Neural progenitor cell (in vitro differentiated cells): ENCODE measurements around the gene MYOT. TPM values are rescaled to one million over a fixed set of nuclear protein-coding genes. Genes with fewer than 3 reads are reported as not detected.
"Not testable (repeated sequence)": the region's sequence is repeated elsewhere in the genome, so short reads cannot be mapped to it uniquely, and the experiment has no call there.

Experiments used
- DNase-seq: peaks from one replicate; pipeline ENCODE4 v3.0.0-alpha.2; 2016; ENCODE audit warnings: low spot score
- H2AFZ ChIP-seq: fragments of 200-600 bp; sonication (generic); replicated peaks from 2 replicates; pipeline ENCODE4 v1.6.1; 2016; ENCODE audit warnings: antibody characterized with exemption
- H3F3A ChIP-seq: fragments of 200-600 bp; sonication (generic); 2 replicates; pipeline ENCODE4 v1.6.1; 2016; ENCODE audit warnings: antibody characterized with exemption, low read depth
- H3K27ac ChIP-seq: fragments of 200-600 bp; sonication (generic); 2 replicates; pipeline ENCODE4 v1.5.1; 2016; ENCODE audit warnings: mild to moderate bottlenecking
- H3K27me3 ChIP-seq: fragments of 200-600 bp; sonication (generic); 2 replicates; pipeline ENCODE4 v1.6.1; 2016; ENCODE audit warnings: mild to moderate bottlenecking, moderate library complexity
- H3K36me3 ChIP-seq: fragments of 200-600 bp; sonication (generic); 2 replicates; pipeline ENCODE4 v1.5.1; 2016
- H3K4me1 ChIP-seq: fragments of 200-600 bp; sonication (generic); 2 replicates; pipeline ENCODE4 v1.6.1; 2016; ENCODE audit warnings: mixed run types
- H3K4me2 ChIP-seq: fragments of 200-600 bp; sonication (generic); 2 replicates; pipeline ENCODE4 v1.6.1; 2016
- H3K4me3 ChIP-seq: fragments of 200-600 bp; sonication (generic); 2 replicates; pipeline ENCODE4 v1.5.1; 2016
- H3K79me2 ChIP-seq: fragments of 200-600 bp; sonication (generic); 2 replicates; pipeline ENCODE4 v1.6.1; 2016; ENCODE audit warnings: low read depth
- H3K9ac ChIP-seq: fragments of 200-600 bp; sonication (generic); 2 replicates; pipeline ENCODE4 v1.6.1; 2016
- H3K9me3 ChIP-seq: fragments of 200-600 bp; sonication (generic); 2 replicates; pipeline ENCODE4 v1.5.1; 2016; ENCODE audit warnings: low read depth
- H4K20me1 ChIP-seq: fragments of 200-600 bp; sonication (generic); 2 replicates; pipeline ENCODE4 v1.6.1; 2016; ENCODE audit warnings: low read depth
- H3K27ac Mint-ChIP-seq: 3 replicates; pipeline ENCODE4 v1.8.0; 2021; ENCODE audit warnings: mixed read lengths
- H3K27me3 Mint-ChIP-seq: 2 replicates; pipeline ENCODE4 v1.8.0; 2022; ENCODE audit warnings: low read depth, mild to moderate bottlenecking, inconsistent platforms, moderate library complexity, mixed read lengths; ENCODE audit not compliant: insufficient read depth
- H3K36me3 Mint-ChIP-seq: 3 replicates; pipeline ENCODE4 v1.8.0; 2021; ENCODE audit warnings: mixed read lengths
- H3K4me1 Mint-ChIP-seq: 3 replicates; pipeline ENCODE4 v1.8.0; 2021; ENCODE audit warnings: mixed read lengths
- H3K4me3 Mint-ChIP-seq: 3 replicates; pipeline ENCODE4 v1.8.0; 2021; ENCODE audit warnings: mild to moderate bottlenecking, moderate library complexity, mixed read lengths
- H3K9me3 Mint-ChIP-seq: 3 replicates; pipeline ENCODE4 v1.8.0; 2020; ENCODE audit warnings: mixed read lengths
- EZH2 ChIP-seq: fragments of 200-600 bp; sonication (generic); IDR thresholded peaks from 2 replicates; pipeline ENCODE4 v1.6.1; 2017; ENCODE audit warnings: antibody characterized with exemption, mild to moderate bottlenecking, moderate library complexity
- EZH2phosphoT487 ChIP-seq: fragments of 200-600 bp; sonication (generic); IDR thresholded peaks from 2 replicates; pipeline ENCODE4 v1.6.1; 2017; ENCODE audit warnings: antibody characterized with exemption
- total RNA-seq: library from RNA; depleted of rRNA; stranded (reverse); fragments of >200 nt; gene quantifications from 2 replicates; pipeline ENCODE4 v1.2.3, GENCODE V29; 2015; ENCODE audit warnings: low replicate concordance
- TF ChIP-seq, protein P1 (sequence below): fragments of 200-600 bp; sonication (generic); IDR thresholded peaks from 2 replicates; pipeline ENCODE4 v1.5.1; 2017; ENCODE audit warnings: antibody characterized with exemption, mild to moderate bottlenecking

Gene MYOT
- total RNA-seq, 1 donor from 2014 or later = not detected

DNA sequence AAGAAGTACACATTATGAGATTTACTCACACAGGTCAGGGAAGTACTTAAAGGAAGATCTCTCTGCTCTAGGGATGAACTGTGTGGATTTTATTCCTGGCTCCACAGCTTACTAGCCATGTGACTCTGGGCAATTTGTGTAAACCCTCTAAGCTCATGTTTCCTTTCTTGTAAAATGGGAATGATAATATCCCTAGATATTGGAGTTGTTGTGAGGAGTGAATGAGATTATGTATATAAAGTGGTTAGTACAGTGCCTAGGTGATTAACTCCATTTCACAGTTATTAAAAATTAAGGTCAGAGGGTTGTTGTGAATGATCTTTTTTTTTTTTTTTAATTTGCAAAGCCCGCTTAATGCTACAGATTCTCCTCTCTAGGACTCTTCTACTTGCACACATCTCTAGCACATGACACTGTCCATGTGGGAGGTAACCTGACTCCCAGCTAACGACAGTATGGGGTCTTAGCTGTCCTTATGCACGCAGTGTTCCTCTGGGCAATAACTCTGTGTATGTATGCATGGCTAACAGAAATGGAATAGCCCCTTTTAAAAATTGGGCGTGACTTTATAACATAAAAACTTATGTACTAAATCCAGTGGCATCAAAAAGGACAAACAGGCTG, 23.9 kb upstream of the MYOT start:
- H3K27me3 Mint-ChIP-seq = no peaks in the 10 kb centered on the region
- Histone ChIP-seq H3K27me3 (no peaks in the 10 kb centered on the region), H3K36me3 (no peaks in the 10 kb centered on the region), H2AFZ (no peak overlapping the region), H3K4me2 (no peak overlapping the region), H3K79me2 (no peaks in the 10 kb centered on the region), H3K9me3 (no peaks in the 10 kb centered on the region), H3K27ac (no peak overlapping the region), H3K4me1 (no peaks in the 10 kb centered on the region), H3F3A (no peaks in the 10 kb centered on the region), H3K9ac (no peak overlapping the region), H4K20me1 (no peaks in the 10 kb centered on the region), H3K4me3 (no peak overlapping the region)
- no peaks in the 10 kb centered on the region for H3K4me1 Mint-ChIP-seq
- DNase-seq = no peak
- TF ChIP-seq, protein P1, sequence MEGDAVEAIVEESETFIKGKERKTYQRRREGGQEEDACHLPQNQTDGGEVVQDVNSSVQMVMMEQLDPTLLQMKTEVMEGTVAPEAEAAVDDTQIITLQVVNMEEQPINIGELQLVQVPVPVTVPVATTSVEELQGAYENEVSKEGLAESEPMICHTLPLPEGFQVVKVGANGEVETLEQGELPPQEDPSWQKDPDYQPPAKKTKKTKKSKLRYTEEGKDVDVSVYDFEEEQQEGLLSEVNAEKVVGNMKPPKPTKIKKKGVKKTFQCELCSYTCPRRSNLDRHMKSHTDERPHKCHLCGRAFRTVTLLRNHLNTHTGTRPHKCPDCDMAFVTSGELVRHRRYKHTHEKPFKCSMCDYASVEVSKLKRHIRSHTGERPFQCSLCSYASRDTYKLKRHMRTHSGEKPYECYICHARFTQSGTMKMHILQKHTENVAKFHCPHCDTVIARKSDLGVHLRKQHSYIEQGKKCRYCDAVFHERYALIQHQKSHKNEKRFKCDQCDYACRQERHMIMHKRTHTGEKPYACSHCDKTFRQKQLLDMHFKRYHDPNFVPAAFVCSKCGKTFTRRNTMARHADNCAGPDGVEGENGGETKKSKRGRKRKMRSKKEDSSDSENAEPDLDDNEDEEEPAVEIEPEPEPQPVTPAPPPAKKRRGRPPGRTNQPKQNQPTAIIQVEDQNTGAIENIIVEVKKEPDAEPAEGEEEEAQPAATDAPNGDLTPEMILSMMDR = no peak
- TF ChIP-seq EZH2 (no peak), EZH2phosphoT487 (no peak)
- no peak overlapping the region for H3K27ac Mint-ChIP-seq
- H3K9me3 Mint-ChIP-seq = no peaks in the 10 kb centered on the region
- H3K4me3 Mint-ChIP-seq = no peak overlapping the region
- H3K36me3 Mint-ChIP-seq = no peaks in the 10 kb centered on the region

- no peaks in the 10 kb centered on the region for H3K4me1 ChIP-seq
- no peak overlapping the region for H3K4me3 ChIP-seq
- no peaks in the 10 kb centered on the region for H3K9me3 Mint-ChIP-seq
- no peak overlapping the region for H3K27ac ChIP-seq
- H3K27me3 Mint-ChIP-seq = no peaks in the 10 kb centered on the region
- no peak overlapping the region for H3K9ac ChIP-seq
- no peaks in the 10 kb centered on the region for H3K79me2 ChIP-seq
- no peaks in the 10 kb centered on the region for H3K9me3 ChIP-seq
- H3F3A ChIP-seq = no peaks in the 10 kb centered on the region
- no peaks in the 10 kb centered on the region for H3K36me3 ChIP-seq
- H2AFZ ChIP-seq = no peak overlapping the region
- TF ChIP-seq, protein P1 = no peak
- no peak overlapping the region for H3K27ac Mint-ChIP-seq
- no peaks in the 10 kb centered on the region for H3K4me1 Mint-ChIP-seq
- no peaks in the 10 kb centered on the region for H3K36me3 Mint-ChIP-seq
- no peak for DNase-seq
- H4K20me1 ChIP-seq = no peaks in the 10 kb centered on the region
- no peak overlapping the region for H3K4me3 Mint-ChIP-seq
- H3K27me3 ChIP-seq = no peaks in the 10 kb centered on the region
- no peak overlapping the region for H3K4me2 ChIP-seq
Measured at GRCh38 chr5:137845472-137845871, 22.2 kb upstream of the MYOT start.

GRCh38 chr5:137847687-137848086, 20.0 kb upstream of the MYOT start:
- TF ChIP-seq EZH2 = no peak
- no peak for TF ChIP-seq EZH2phosphoT487
- TF ChIP-seq, protein P1 = no peak
- H3K36me3 Mint-ChIP-seq = no peaks in the 10 kb centered on the region
- H3K27me3 Mint-ChIP-seq = no peaks in the 10 kb centered on the region

DNA sequence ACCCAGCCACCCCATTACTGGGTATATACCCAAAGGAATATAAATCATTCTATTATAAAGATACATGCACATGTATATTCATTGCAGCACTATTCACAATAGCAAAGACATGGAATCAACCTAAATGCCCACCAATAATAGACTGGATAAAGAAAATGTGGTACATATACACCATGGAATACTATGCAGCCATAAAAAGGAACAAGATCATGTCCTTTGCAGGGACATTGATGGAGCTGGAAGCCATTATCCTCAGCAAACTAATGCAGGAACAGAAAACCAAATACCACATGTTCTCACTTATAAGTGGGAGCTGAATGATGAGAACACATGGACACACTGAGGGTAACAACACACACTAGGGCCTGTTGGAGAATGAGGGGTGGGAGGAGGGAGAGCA, 14.5 kb upstream of the MYOT start:
- H3K79me2 ChIP-seq, H3F3A ChIP-seq, H3K36me3 Mint-ChIP-seq, DNase-seq, H3K9me3 Mint-ChIP-seq, H2AFZ ChIP-seq, H3K4me1 Mint-ChIP-seq, H3K27me3 ChIP-seq, H3K4me3 Mint-ChIP-seq, H3K4me2 ChIP-seq, H3K9ac ChIP-seq, H3K27me3 Mint-ChIP-seq, H4K20me1 ChIP-seq, H3K9me3 ChIP-seq, H3K27ac Mint-ChIP-seq, H3K36me3 ChIP-seq, H3K4me1 ChIP-seq, H3K27ac ChIP-seq, H3K4me3 ChIP-seq: not testable (repeated sequence)

More at GRCh38 chr5:137847687-137848086, 20.0 kb upstream of the MYOT start:
- H2AFZ ChIP-seq = no peak overlapping the region
- no peaks in the 10 kb centered on the region for H3K79me2 ChIP-seq
- H3K9me3 ChIP-seq = no peaks in the 10 kb centered on the region
- H3K4me1 Mint-ChIP-seq = no peaks in the 10 kb centered on the region
- H3K9ac ChIP-seq = no peak overlapping the region
- no peaks in the 10 kb centered on the region for H3K36me3 ChIP-seq
- no peak overlapping the region for H3K27ac ChIP-seq
- no peak overlapping the region for H3K27ac Mint-ChIP-seq
- no peaks in the 10 kb centered on the region for H3K4me1 ChIP-seq
- H4K20me1 ChIP-seq = no peaks in the 10 kb centered on the region
- no peak overlapping the region for H3K4me3 Mint-ChIP-seq
- H3F3A ChIP-seq = no peaks in the 10 kb centered on the region
- H3K27me3 ChIP-seq = no peaks in the 10 kb centered on the region
- H3K4me3 ChIP-seq = no peak overlapping the region
- no peaks in the 10 kb centered on the region for H3K9me3 Mint-ChIP-seq
- DNase-seq = no peak
- no peak overlapping the region for H3K4me2 ChIP-seq
